Kidney epithelial cell (primary cell): ENCODE measurements around the gene F7. TPM values are rescaled to one million over a fixed set of nuclear protein-coding genes. Genes with fewer than 3 reads are reported as not detected.

ENCODE experiments used
- DNase-seq: peaks from one replicate; pipeline ENCODE4 v3.0.0-alpha.2; 2010; ENCODE audit warnings: low read depth
- H3K27me3 ChIP-seq: 2 replicates; pipeline ENCODE4 v1.6.0; 2011; ENCODE audit warnings: low read length; ENCODE audit not compliant: control insufficient read depth, insufficient read depth
- H3K36me3 ChIP-seq: 2 replicates; pipeline ENCODE4 v1.5.1; 2011; ENCODE audit warnings: low read length; ENCODE audit not compliant: control insufficient read depth, insufficient read depth
- H3K4me3 ChIP-seq: 2 replicates; pipeline ENCODE4 v1.5.1; 2011; ENCODE audit warnings: low read depth, mild to moderate bottlenecking, control low read depth, low read length
- total RNA-seq: library from RNA; depleted of rRNA; stranded (reverse); fragments of >200 nt; gene quantifications from 2 replicates; pipeline ENCODE4 v1.2.3, GENCODE V29; 2015
- TF ChIP-seq, protein P1 (sequence below): IDR thresholded peaks from 2 replicates; pipeline ENCODE4 v1.5.1; 2011; ENCODE audit warnings: mild to moderate bottlenecking, moderate library complexity, low read length, control low read depth, inconsistent platforms; ENCODE audit not compliant: insufficient read depth, poor library complexity, severe bottlenecking

The F7 gene
- total RNA-seq, 1 donor from 2014 or later = 0.38 TPM

DNA sequence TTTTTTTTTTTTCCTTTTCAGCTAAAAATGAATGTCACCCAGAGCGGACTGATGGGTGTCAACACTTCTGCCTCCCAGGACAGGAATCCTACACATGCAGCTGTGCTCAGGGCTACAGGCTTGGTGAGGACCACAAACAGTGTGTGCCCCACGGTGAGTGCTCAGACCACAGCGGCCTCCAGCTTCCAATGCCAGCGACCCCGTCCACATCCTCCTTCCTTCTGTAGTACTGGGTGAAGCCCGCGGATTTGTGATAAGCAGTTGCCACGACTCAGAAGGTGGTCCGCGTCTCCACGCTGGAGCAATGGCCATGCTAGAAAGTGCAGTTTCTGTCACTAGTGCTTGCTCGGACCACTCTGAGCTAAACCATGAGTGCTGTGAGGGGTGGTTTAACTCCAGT is 58.9 kb downstream of the F7 start:
- Histone ChIP-seq H3K27me3 (peaks cover 21% of the 10 kb centered on the region), H3K36me3 (no peaks in the 10 kb centered on the region), H3K4me3 (no peak overlapping the region)
- DNase-seq = no peak
- TF ChIP-seq, protein P1, sequence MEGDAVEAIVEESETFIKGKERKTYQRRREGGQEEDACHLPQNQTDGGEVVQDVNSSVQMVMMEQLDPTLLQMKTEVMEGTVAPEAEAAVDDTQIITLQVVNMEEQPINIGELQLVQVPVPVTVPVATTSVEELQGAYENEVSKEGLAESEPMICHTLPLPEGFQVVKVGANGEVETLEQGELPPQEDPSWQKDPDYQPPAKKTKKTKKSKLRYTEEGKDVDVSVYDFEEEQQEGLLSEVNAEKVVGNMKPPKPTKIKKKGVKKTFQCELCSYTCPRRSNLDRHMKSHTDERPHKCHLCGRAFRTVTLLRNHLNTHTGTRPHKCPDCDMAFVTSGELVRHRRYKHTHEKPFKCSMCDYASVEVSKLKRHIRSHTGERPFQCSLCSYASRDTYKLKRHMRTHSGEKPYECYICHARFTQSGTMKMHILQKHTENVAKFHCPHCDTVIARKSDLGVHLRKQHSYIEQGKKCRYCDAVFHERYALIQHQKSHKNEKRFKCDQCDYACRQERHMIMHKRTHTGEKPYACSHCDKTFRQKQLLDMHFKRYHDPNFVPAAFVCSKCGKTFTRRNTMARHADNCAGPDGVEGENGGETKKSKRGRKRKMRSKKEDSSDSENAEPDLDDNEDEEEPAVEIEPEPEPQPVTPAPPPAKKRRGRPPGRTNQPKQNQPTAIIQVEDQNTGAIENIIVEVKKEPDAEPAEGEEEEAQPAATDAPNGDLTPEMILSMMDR = no peak

GRCh38 chr13:113166266-113166665 is 60.7 kb downstream of the F7 start:
- no peak for DNase-seq
- no peak overlapping the region for H3K4me3 ChIP-seq
- TF ChIP-seq, protein P1 = no peak
- H3K36me3 ChIP-seq = no peaks in the 10 kb centered on the region
- H3K27me3 ChIP-seq = peaks cover 15% of the 10 kb centered on the region

- H3K27me3 ChIP-seq = peaks cover 11% of the 10 kb centered on the region
- H3K4me3 ChIP-seq = no peak overlapping the region
- TF ChIP-seq, protein P1 = no peak
- no peak for DNase-seq
- no peaks in the 10 kb centered on the region for H3K36me3 ChIP-seq
Observed at GRCh38 chr13:113166681-113167080, 61.1 kb downstream of the F7 start.

GRCh38 chr13:113167155-113167554 is 61.6 kb downstream of the F7 start:
- no peak for DNase-seq
- Histone ChIP-seq H3K27me3 (peaks cover 11% of the 10 kb centered on the region), H3K4me3 (no peak overlapping the region), H3K36me3 (no peaks in the 10 kb centered on the region)
- TF ChIP-seq, protein P1 = no peak

DNA sequence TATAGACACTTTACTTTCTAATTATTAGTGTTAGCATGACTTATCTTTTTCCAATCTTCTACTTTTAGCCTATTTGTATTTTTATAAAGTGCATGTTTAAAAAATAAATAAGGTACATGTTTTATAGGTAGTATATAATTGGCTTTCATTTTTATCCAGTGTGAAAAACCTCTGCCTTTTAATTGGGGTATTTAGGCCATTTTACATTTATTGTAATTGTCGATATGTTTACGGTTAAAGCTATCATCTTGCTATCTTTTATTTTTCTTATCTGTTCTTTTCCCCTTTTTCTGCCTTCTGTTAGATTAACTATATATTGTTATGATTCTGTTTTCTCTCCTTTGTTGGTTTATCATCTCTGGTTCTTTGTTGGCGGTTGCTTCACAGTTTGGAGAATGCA is 62.0 kb downstream of the F7 start:
- TF ChIP-seq, protein P1 = no peak
- H3K4me3 ChIP-seq = no peak overlapping the region
- H3K27me3 ChIP-seq = peaks cover 10% of the 10 kb centered on the region
- no peaks in the 10 kb centered on the region for H3K36me3 ChIP-seq
- DNase-seq = no peak

- H3K27me3 ChIP-seq = peaks cover 3% of the 10 kb centered on the region
- H3K36me3 ChIP-seq = no peaks in the 10 kb centered on the region
- DNase-seq = no peak
- H3K4me3 ChIP-seq = no peak overlapping the region
- TF ChIP-seq, protein P1 = no peak
Observed at GRCh38 chr13:113168211-113168610, 62.6 kb downstream of the F7 start.
